GM21423 (cell line): Measurements from ENCODE around the gene USP20.

Experiments
- ATAC-seq: cut with Tn5 transposase; IDR thresholded peaks from one replicate; pipeline ENCODE4 v1.9.1; 2021; ENCODE audit warnings: mild to moderate bottlenecking, moderate library complexity; ENCODE audit not compliant: unreplicated experiment

USP20 gene

DNA sequence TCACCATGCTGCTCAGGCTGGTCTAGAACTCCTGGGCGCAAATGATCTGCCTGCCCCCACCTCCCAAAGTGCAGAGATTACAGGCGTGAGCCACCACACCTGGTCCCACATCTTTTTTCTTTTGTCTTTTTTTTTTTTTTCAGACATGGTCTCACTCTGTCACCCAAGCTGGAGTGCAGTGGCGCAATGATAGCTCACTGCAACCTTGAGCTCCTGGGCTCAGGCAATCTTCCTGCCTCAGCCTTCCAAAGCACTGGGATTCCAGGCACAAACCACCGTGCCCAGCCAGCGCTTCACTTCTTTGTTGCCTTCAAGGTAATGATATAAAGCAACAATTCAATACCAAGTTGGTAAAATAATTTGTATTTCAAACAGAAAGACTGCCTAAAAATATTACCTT, 78.8 kb downstream of the USP20 start:
- no peak for ATAC-seq

DNA sequence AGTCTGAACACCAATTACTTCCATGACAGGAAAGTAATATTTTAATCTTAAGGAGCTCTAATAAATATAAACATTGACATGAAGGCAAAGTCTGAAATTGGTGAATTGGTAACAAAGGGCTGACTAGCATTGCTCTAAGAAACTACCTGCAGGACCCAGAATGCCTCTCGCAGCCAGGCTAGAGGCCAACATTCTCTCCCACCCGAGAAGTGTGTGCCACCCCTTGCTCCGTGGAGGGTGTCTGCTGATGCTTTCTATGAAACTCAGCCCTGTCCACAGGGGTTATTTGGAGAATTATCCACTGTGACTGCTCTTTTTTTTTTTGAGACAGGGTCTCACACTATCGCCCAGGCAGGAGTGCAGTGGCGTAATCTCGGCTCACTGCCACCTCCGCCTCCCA, 81.4 kb downstream of the USP20 start:
- no peak for ATAC-seq

DNA sequence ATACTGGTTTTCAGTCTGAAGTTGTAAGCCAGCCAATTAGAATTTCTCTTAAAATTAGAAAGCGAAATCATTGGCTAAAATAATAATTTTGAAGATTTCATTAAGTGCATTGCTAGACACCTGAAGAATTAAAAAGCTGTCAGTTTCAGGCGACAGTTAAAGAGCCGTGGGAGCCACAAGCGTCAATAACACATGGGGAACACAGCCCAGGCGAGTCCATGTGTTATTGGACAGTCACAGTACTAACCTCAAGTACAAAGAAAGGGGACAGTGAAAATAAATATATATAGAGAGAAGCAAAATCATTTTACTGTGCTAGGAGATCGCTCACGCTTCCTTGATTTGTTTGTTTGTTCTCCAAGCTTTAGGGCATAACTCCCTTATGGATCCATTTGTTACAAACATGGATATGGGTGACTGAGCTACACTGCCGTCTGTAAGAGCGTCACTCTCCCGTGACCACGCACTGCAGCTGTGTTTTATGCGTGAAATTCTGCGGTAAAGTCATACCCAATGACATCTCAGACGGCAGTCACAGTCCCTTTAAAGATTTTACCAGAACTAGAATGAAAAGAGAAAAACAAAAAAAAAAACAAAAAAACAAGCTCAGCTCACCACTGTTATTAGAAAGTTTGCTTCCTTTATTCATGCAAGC, 83.2 kb downstream of the USP20 start:
- ATAC-seq, result no peak

DNA sequence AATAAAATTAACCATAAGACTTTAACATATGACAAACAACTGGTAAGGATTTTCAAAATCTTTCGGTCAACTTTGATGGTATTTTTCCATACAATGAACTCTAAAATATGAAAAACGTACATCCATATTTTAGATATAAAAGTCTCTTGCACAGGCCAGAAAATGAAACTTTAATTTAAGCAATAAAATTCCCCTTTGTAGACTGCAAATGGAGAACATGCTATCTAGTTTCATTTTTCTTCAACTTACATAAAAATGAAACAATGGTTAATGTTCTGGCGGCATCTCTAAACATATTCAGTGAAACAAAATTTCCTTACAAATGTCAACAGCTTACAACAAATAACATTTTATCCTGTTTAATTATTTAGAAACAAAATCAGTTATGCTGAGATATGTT, 84.0 kb downstream of the USP20 start:
- no peak for ATAC-seq

DNA sequence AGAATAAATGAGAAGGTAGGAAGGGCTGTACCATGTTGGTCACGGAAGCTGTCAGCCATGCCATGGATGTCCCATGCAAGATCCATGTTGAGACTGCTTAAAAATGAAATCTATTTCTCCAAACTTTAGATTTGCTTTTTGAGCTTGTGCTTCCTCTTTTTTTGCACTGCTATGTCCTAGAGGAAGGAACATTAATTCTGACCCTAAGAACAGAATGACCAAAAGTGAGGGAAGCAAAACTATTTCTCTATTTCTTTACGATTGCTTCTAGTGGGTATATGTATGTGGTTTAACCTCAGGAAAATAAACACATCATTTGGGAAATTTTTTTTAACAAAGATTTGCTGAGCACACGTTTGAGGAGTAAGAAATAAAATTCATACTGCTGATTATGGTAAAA, 84.6 kb downstream of the USP20 start:
- ATAC-seq, result no peak

DNA sequence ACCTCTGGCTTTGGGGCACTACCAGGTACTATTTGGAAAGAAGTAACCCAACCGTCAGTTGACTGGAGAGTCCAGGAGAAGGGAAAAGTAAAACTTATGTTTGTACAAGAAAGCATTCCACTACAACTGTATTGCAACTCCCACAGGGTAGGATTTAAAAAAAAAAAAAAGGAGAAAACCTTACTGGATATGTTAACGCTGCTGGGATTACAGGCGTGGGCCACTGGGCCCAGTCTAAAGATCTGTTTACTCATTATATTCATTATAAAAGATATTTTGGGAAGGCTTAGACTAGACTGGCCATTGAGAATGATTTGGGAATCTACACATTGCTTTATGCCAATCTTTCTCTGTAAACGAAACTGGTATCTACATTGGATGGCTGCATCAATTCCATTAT, 86.6 kb downstream of the USP20 start:
- no peak for ATAC-seq

DNA sequence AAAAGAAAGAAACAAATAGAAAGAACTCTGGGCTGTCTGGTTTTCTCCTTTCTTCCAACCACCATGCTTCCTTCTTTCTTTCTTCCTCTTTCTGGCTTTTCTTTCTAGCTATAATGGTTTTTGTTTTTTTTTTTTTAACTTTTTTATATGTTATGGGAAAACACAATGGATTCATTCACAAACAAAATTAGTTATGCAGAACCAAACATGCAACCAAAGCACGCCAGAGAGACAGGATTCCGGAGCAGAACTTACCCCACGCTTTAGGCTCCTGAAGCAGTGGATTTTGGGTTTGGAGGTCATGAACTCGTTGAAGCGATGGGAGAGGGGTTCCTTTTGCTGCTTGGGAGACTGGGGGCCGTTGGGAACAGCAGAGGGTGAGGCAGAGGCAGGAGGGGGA, 88.3 kb downstream of the USP20 start:
- ATAC-seq, result no peak

DNA sequence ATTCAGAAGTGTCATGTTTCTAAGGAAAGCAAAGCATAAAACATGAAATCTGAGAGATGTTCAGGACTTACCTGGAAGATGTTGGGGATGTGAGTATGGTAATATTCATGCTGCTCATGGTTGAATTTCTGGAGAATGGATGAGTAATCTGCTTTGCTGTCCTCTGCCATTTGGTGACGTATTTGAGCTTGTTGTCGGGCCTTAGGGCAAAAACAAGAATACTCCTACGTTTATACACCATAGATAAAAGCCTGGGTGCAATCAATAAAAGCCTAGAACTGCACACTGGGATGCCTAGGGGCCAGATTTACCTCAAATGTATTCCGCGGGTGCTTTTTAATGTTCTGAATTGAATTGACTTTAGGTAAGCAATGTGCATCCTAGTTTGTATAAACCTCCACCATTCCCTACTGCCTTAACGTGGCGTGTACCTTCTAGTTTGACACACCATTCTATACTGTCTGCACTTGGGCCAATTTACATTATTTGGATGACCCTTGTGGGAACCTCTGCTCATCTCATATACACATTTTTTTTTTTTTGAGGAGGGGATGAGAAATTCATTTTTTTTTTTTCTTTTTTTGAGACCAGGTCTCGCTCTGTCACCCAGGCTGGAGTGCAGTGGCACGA, 94.4 kb downstream of the USP20 start:
- ATAC-seq, result no peak

DNA sequence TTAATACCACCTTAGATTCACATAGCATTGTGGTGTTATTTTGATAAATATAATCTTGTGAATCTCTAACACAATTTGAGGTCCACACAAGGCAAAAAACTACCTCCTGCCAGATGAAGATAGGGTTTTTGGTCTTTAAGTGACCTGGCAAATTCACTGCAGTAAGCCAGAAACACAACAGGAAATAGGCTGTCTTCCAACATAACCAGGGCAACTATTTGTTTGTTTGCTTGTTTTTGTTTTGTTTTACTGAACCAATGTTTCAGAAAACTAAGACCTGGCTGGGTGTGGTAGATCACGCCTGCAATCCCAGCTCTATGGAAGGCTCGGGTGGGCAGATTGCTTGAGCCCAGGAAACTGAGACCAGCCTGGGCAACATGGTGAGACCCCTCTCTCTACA, 95.5 kb downstream of the USP20 start:
- ATAC-seq, result no peak
